ENCODE results near the gene CAMKK1.
"Not testable (repeated sequence)": the region's sequence is repeated elsewhere in the genome, so short reads cannot be mapped to it uniquely, and the experiment has no call there.

Gene CAMKK1

GRCh38 chr17:3861761-3862681 lies 30.8 kb downstream of the CAMKK1 start:
- no peak overlapping the region for H3K9ac ChIP-seq (ENCODE audit: insufficient read length, low read depth)
- H3K9me3 ChIP-seq (ENCODE audit: insufficient read depth, low read length), result no peaks in the 10 kb centered on the region
- TF ChIP-seq YY1 (IDR thresholded peaks at IDR 0.05; ENCODE audit: insufficient read depth, insufficient read length) (no peak), SUZ12 (IDR thresholded peaks at IDR 0.05; ENCODE audit: extremely low read depth, insufficient read depth, insufficient read length) (no peak), ZNF274 (IDR thresholded peaks at IDR 0.05; ENCODE audit: low read depth, low read length) (no peak)
- no peak overlapping the region for H3K4me3 ChIP-seq (ENCODE audit: insufficient read length, low read depth)
- H3K4me1 ChIP-seq (ENCODE audit: insufficient read depth, insufficient read length), result no peaks in the 10 kb centered on the region
- no peaks in the 10 kb centered on the region for H3K27me3 ChIP-seq (ENCODE audit: insufficient read depth, insufficient read length)
- no peak for DNase-seq (ENCODE audit: low read depth, low spot score)
- H3K36me3 ChIP-seq (ENCODE audit: insufficient read depth, insufficient read length, low read length), result peaks cover 12% of the 10 kb centered on the region

- Histone ChIP-seq H3K4me3 (ENCODE audit: insufficient read length, low read depth) (no peak overlapping the region), H3K27me3 (ENCODE audit: insufficient read depth, insufficient read length) (no peaks in the 10 kb centered on the region), H3K9me3 (ENCODE audit: insufficient read depth, low read length) (no peaks in the 10 kb centered on the region), H3K4me1 (ENCODE audit: insufficient read depth, insufficient read length) (no peaks in the 10 kb centered on the region), H3K9ac (ENCODE audit: insufficient read length, low read depth) (no peak overlapping the region), H3K36me3 (ENCODE audit: insufficient read depth, insufficient read length, low read length) (peaks cover 12% of the 10 kb centered on the region)
- TF ChIP-seq ZNF274 (IDR thresholded peaks at IDR 0.05; ENCODE audit: low read depth, low read length), result no peak
- no peak for TF ChIP-seq YY1 (IDR thresholded peaks at IDR 0.05; ENCODE audit: insufficient read depth, insufficient read length)
- no peak for TF ChIP-seq SUZ12 (IDR thresholded peaks at IDR 0.05; ENCODE audit: extremely low read depth, insufficient read depth, insufficient read length)
- no peak for DNase-seq (ENCODE audit: low read depth, low spot score)
These were observed 31.7 kb downstream of the CAMKK1 start for GRCh38 chr17:3860939-3861700.

GRCh38 chr17:3859940-3860339 lies 32.9 kb downstream of the CAMKK1 start:
- no peak for TF ChIP-seq YY1 (IDR thresholded peaks at IDR 0.05; ENCODE audit: insufficient read depth, insufficient read length)
- no peak for DNase-seq (ENCODE audit: low read depth, low spot score)
- Histone ChIP-seq H3K4me3 (ENCODE audit: insufficient read length, low read depth) (no peak overlapping the region), H3K4me1 (ENCODE audit: insufficient read depth, insufficient read length) (no peaks in the 10 kb centered on the region), H3K36me3 (ENCODE audit: insufficient read depth, insufficient read length, low read length) (peaks cover 12% of the 10 kb centered on the region), H3K9me3 (ENCODE audit: insufficient read depth, low read length) (no peaks in the 10 kb centered on the region), H3K27me3 (ENCODE audit: insufficient read depth, insufficient read length) (no peaks in the 10 kb centered on the region), H3K9ac (ENCODE audit: insufficient read length, low read depth) (no peak overlapping the region)

- Histone ChIP-seq H3K9me3 (ENCODE audit: insufficient read depth, low read length) (no peaks in the 10 kb centered on the region), H3K9ac (ENCODE audit: insufficient read length, low read depth) (no peak overlapping the region), H3K4me1 (ENCODE audit: insufficient read depth, insufficient read length) (no peaks in the 10 kb centered on the region), H3K36me3 (ENCODE audit: insufficient read depth, insufficient read length, low read length) (peaks cover 12% of the 10 kb centered on the region), H3K27me3 (ENCODE audit: insufficient read depth, insufficient read length) (no peaks in the 10 kb centered on the region), H3K4me3 (ENCODE audit: insufficient read length, low read depth) (no peak overlapping the region)
- TF ChIP-seq YY1 (IDR thresholded peaks at IDR 0.05; ENCODE audit: insufficient read depth, insufficient read length) (no peak), ZNF274 (IDR thresholded peaks at IDR 0.05; ENCODE audit: low read depth, low read length) (no peak), SUZ12 (IDR thresholded peaks at IDR 0.05; ENCODE audit: extremely low read depth, insufficient read depth, insufficient read length) (no peak)
- DNase-seq (ENCODE audit: low read depth, low spot score), result no peak
These were observed 35.4 kb downstream of the CAMKK1 start for GRCh38 chr17:3857261-3858105.

GRCh38 chr17:3854204-3854603 lies 38.6 kb downstream of the CAMKK1 start:
- not testable (repeated sequence) for H3K4me3 ChIP-seq (ENCODE audit: insufficient read length, low read depth); H3K27me3 ChIP-seq (ENCODE audit: insufficient read depth, insufficient read length); H3K36me3 ChIP-seq (ENCODE audit: insufficient read depth, insufficient read length, low read length); H3K9me3 ChIP-seq (ENCODE audit: insufficient read depth, low read length); DNase-seq (ENCODE audit: low read depth, low spot score); H3K9ac ChIP-seq (ENCODE audit: insufficient read length, low read depth); H3K4me1 ChIP-seq (ENCODE audit: insufficient read depth, insufficient read length)

GRCh38 chr17:3852561-3852960 lies 40.3 kb downstream of the CAMKK1 start:
- H3K4me1 ChIP-seq (ENCODE audit: insufficient read depth, insufficient read length), result no peaks in the 10 kb centered on the region
- no peak overlapping the region for H3K4me3 ChIP-seq (ENCODE audit: insufficient read length, low read depth)
- H3K27me3 ChIP-seq (ENCODE audit: insufficient read depth, insufficient read length), result no peaks in the 10 kb centered on the region
- TF ChIP-seq SUZ12 (IDR thresholded peaks at IDR 0.05; ENCODE audit: extremely low read depth, insufficient read depth, insufficient read length) (no peak), YY1 (IDR thresholded peaks at IDR 0.05; ENCODE audit: insufficient read depth, insufficient read length) (no peak), ZNF274 (IDR thresholded peaks at IDR 0.05; ENCODE audit: low read depth, low read length) (no peak)
- DNase-seq (ENCODE audit: low read depth, low spot score), result no peak
- H3K9ac ChIP-seq (ENCODE audit: insufficient read length, low read depth), result no peak overlapping the region
- H3K36me3 ChIP-seq (ENCODE audit: insufficient read depth, insufficient read length, low read length), result no peaks in the 10 kb centered on the region
- H3K9me3 ChIP-seq (ENCODE audit: insufficient read depth, low read length), result no peaks in the 10 kb centered on the region

Data from NT2/D1 (cell line).